SK-N-SH (cell line): ENCODE data around the gene UBE2E2. TPM values are rescaled to one million over a fixed set of nuclear protein-coding genes. Genes with fewer than 3 reads are reported as not detected.

Experiments used
- CTCF ChIA-PET: fragments of 300-600, 350-600 bp; formaldehyde crosslinking; extraction: SDS; loops from one replicate; lab custom pipeline; 2021; lab: Yijun Ruan, JAX
- POLR2A ChIA-PET: fragments of 350-600 bp; sonication (Branson Sonifier 250); formaldehyde crosslinking; extraction: SDS; loops from one replicate; lab custom pipeline; 2020; ENCODE audit warnings: antibody characterized with exemption, inconsistent platforms; lab: Yijun Ruan, JAX
- DNase-seq: peaks from one replicate; pipeline ENCODE4 v3.0.0; 2012
- H2AFZ ChIP-seq: fragments of 200-600 bp; sonication (generic); 2 replicates; pipeline ENCODE4 v1.8.1; 2016; ENCODE audit warnings: antibody characterized with exemption, mild to moderate bottlenecking, low read depth
- H3F3A ChIP-seq: fragments of 200-600 bp; sonication (generic); replicated peaks from 2 replicates; pipeline ENCODE3; 2016; ENCODE audit warnings: antibody characterized with exemption, mild to moderate bottlenecking; ENCODE audit not compliant: insufficient read depth
- H3K27ac ChIP-seq, 2 experiments: fragments of 200-500 bp in 1 of 2; fragments of 200-600 bp in 1 of 2; sonication (Bioruptor generic) in 1 of 2; sonication (generic), shearing (Covaris generic) in 1 of 2; 2 replicates each; pipeline versions ENCODE4 v1.5.1 to v1.6.1; 2014 to 2016; ENCODE audit warnings: low read depth in 2 of 2, inconsistent platforms in 1 of 2, low read length in 1 of 2, mild to moderate bottlenecking in 1 of 2, mixed read lengths in 1 of 2
- H3K27me3 ChIP-seq: fragments of 200-600 bp; sonication (generic), shearing (Covaris generic); 2 replicates; pipeline ENCODE4 v1.6.1; 2016; ENCODE audit warnings: mixed run types; ENCODE audit not compliant: insufficient read depth
- H3K36me3 ChIP-seq, 2 experiments: fragments of 200-500 bp in 1 of 2; fragments of 200-600 bp in 1 of 2; sonication (Bioruptor generic) in 1 of 2; sonication (generic) in 1 of 2; replicated peaks in 1 of 2; 2 replicates each; pipeline versions ENCODE3 to v1.5.1; 2014 to 2016; ENCODE audit warnings: low read length in 1 of 2, mild to moderate bottlenecking in 1 of 2; ENCODE audit not compliant: insufficient read depth in 2 of 2, control insufficient read depth in 1 of 2
- H3K4me1 ChIP-seq, 2 experiments: fragments of 200-500 bp in 1 of 2; fragments of 200-600 bp in 1 of 2; sonication (Bioruptor generic) in 1 of 2; sonication (generic), shearing (Covaris generic) in 1 of 2; 2 replicates each; pipeline versions ENCODE4 v1.5.1 to v1.6.1; 2014 to 2016; ENCODE audit warnings: low read depth in 1 of 2, low read length in 1 of 2, mixed run types in 1 of 2; ENCODE audit not compliant: insufficient read depth in 2 of 2, control insufficient read depth in 1 of 2
- H3K4me2 ChIP-seq: fragments of 200-600 bp; sonication (generic), shearing (Covaris generic); 2 replicates; pipeline ENCODE4 v1.6.1; 2017; ENCODE audit warnings: mixed run types
- H3K4me3 ChIP-seq, 2 experiments: fragments of 200-500 bp in 1 of 2; fragments of 200-600 bp in 1 of 2; sonication (Bioruptor generic) in 1 of 2; sonication (generic), shearing (Covaris generic) in 1 of 2; 2 replicates each; pipeline versions ENCODE4 v1.5.1 to v1.8.1; 2014 to 2016; ENCODE audit warnings: low read depth in 2 of 2, inconsistent platforms in 1 of 2, low read length in 1 of 2, mild to moderate bottlenecking in 1 of 2, mixed read lengths in 1 of 2, moderate library complexity in 1 of 2
- H3K79me2 ChIP-seq: fragments of 200-600 bp; sonication (generic); 2 replicates; pipeline ENCODE4 v1.8.1; 2017; ENCODE audit warnings: mild to moderate bottlenecking; ENCODE audit not compliant: insufficient read depth
- H3K9ac ChIP-seq: fragments of 200-600 bp; sonication (generic); 2 replicates; pipeline ENCODE4 v1.6.1; 2017; ENCODE audit warnings: mixed run types
- H3K9me2 ChIP-seq: fragments of 200-600 bp; sonication (generic); 2 replicates; pipeline ENCODE4 v1.6.1; 2017; ENCODE audit warnings: mixed run types
- H3K9me3 ChIP-seq: fragments of 200-600 bp; sonication (generic); 2 replicates; pipeline ENCODE4 v1.6.1; 2017; ENCODE audit warnings: mixed run types, mild to moderate bottlenecking, moderate library complexity
- H4K20me1 ChIP-seq: fragments of 200-600 bp; sonication (generic); 2 replicates; pipeline ENCODE4 v1.6.1; 2017; ENCODE audit warnings: mild to moderate bottlenecking, mixed run types; ENCODE audit not compliant: insufficient read depth
- CTCF ChIP-seq: fragments of 200-600 bp; sonication (generic); IDR thresholded peaks from 2 replicates; pipeline ENCODE4 v1.6.1; 2017; ENCODE audit warnings: antibody characterized with exemption, mild to moderate bottlenecking, moderate library complexity
- ELF1 ChIP-seq: IDR thresholded peaks from 2 replicates; pipeline ENCODE4 v1.4.0; 2012
- GABPA ChIP-seq: IDR thresholded peaks from 2 replicates; pipeline ENCODE4 v1.4.0; 2012; ENCODE audit warnings: low read depth, mild to moderate bottlenecking
- NRF1 ChIP-seq: IDR thresholded peaks from 2 replicates; pipeline ENCODE4 v1.6.1; 2012; ENCODE audit warnings: low read depth, mild to moderate bottlenecking, low read length
- REST ChIP-seq: IDR thresholded peaks from 2 replicates; pipeline ENCODE4 v1.6.1; 2012; ENCODE audit warnings: mild to moderate bottlenecking, low read depth, low read length, moderate library complexity
- TEAD4 ChIP-seq: IDR thresholded peaks from 2 replicates; pipeline ENCODE4 v1.4.0; 2012; ENCODE audit warnings: mild to moderate bottlenecking, borderline replicate concordance; ENCODE audit not compliant: insufficient read depth
- YY1 ChIP-seq: IDR thresholded peaks from 2 replicates; pipeline ENCODE4 v1.4.0; 2012; ENCODE audit warnings: low read depth, mild to moderate bottlenecking
- WGBS: methylation state at CpG from one replicate; pipeline ENCODE4 v1.1.6; 2017; ENCODE audit warnings: low lambda C conversion rate; 5-methylcytosine and 5-hydroxymethylcytosine counted together
- polyA plus RNA-seq, 3 experiments: library from polyadenylated mRNA; depleted of rRNA; stranded (reverse); fragments of >200 nt; gene quantifications; 2 replicates each; pipeline ENCODE4 v1.2.3, GENCODE V29; 2012

UBE2E2 gene
- polyA plus RNA-seq, 1 of the 3 experiments (the other 2 are of a cell fraction): 46.4 TPM

- peak; percentile 57 for TF ChIP-seq CTCF
- TF ChIP-seq ELF1: no peak
- no peak for TF ChIP-seq GABPA
These were observed 19.4 kb upstream of the UBE2E2 start (continued) for GRCh38 chr3:23183731-23184130.

GRCh38 chr3:23185861-23186260 lies 17.3 kb upstream of the UBE2E2 start:
- H3K4me1 ChIP-seq: no peaks in the 10 kb centered on the region
- WGBS: 26% methylated on average over 2 of the region's 2 CpGs
- DNase-seq: no peak
- POLR2A ChIA-PET: no interaction called here
- H3K4me2 ChIP-seq: no peak overlapping the region
- no peak overlapping the region for H2AFZ ChIP-seq
- TF ChIP-seq YY1 (no peak), NRF1 (no peak), TEAD4 (no peak)
- no peaks in the 10 kb centered on the region for H3K9me3 ChIP-seq
- H3K27me3 ChIP-seq: no peaks in the 10 kb centered on the region
- no peak overlapping the region for H3K27ac ChIP-seq
- no peaks in the 10 kb centered on the region for H3K79me2 ChIP-seq
- no peaks in the 10 kb centered on the region for H3K36me3 ChIP-seq
- H3K4me3 ChIP-seq: no peak overlapping the region
- H3F3A ChIP-seq: no peaks in the 10 kb centered on the region
- CTCF ChIA-PET: no interaction called here
- H3K9me2 ChIP-seq: no peaks in the 10 kb centered on the region
- H3K9ac ChIP-seq: no peak overlapping the region
- H4K20me1 ChIP-seq: no peaks in the 10 kb centered on the region

GRCh38 chr3:23189187-23189586 lies 13.9 kb upstream of the UBE2E2 start:
- no peak for DNase-seq
- no peaks in the 10 kb centered on the region for H3F3A ChIP-seq
- H3K27me3 ChIP-seq: no peaks in the 10 kb centered on the region; the same call in none of the 2 replicates
- no peak overlapping the region for H2AFZ ChIP-seq
- H4K20me1 ChIP-seq: no peaks in the 10 kb centered on the region
- no peak for TF ChIP-seq NRF1
- H3K4me3 ChIP-seq: no peak overlapping the region
- no peaks in the 10 kb centered on the region for H3K9me2 ChIP-seq
- no peak overlapping the region for H3K27ac ChIP-seq
- POLR2A ChIA-PET: no interaction called here
- H3K4me1 ChIP-seq: no peaks in the 10 kb centered on the region
- no peak overlapping the region for H3K9ac ChIP-seq
- no peak overlapping the region for H3K4me2 ChIP-seq
- WGBS: 84% methylated on average over 1 of the region's 1 CpG
- no peaks in the 10 kb centered on the region for H3K36me3 ChIP-seq
- no peaks in the 10 kb centered on the region for H3K9me3 ChIP-seq
- CTCF ChIA-PET: no interaction called here
- no peaks in the 10 kb centered on the region for H3K79me2 ChIP-seq

DNA sequence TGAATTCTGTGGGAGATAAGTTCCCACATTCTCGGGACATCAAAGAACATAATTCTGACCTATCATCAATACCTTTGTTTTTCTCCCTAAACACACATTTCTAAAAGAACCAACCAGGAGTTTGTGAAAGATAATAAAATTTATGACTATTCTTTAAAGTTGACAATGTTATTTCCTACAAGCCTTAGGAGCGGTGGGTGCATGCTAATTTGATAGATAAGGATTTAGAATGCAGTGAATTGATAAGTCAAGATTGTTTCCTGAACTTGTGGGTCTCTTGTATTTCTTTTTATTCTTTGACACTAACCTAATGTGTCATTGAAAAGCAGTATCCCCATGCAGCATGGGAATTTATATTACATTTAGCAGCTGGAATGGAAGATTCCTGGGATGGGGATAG lies 10.3 kb upstream of the UBE2E2 start:
- POLR2A ChIA-PET: no interaction called here
- 74% methylated on average over 2 of the region's 2 CpGs for WGBS
- H3K27me3 ChIP-seq: no peaks in the 10 kb centered on the region; the same call in none of the 2 replicates

More for the DNA sequence above, 10.3 kb upstream of the UBE2E2 start:
- H3K4me1 ChIP-seq: no peaks in the 10 kb centered on the region
- no peak for TF ChIP-seq REST
- H3K79me2 ChIP-seq: no peaks in the 10 kb centered on the region
- CTCF ChIA-PET: interaction anchor here (0.7 kb wide), 1 partner anchor 462 kb away, joined by 3 read pairs; no protein-coding TSS in a partner anchor
- H3K9me2 ChIP-seq: no peaks in the 10 kb centered on the region
- no peaks in the 10 kb centered on the region for H3K9me3 ChIP-seq
- H3K36me3 ChIP-seq: no peaks in the 10 kb centered on the region
- no peaks in the 10 kb centered on the region for H3F3A ChIP-seq
- H3K9ac ChIP-seq: no peak overlapping the region
- H2AFZ ChIP-seq: no peak overlapping the region
- no peak overlapping the region for H3K27ac ChIP-seq
- no peaks in the 10 kb centered on the region for H4K20me1 ChIP-seq
- no peak overlapping the region for H3K4me2 ChIP-seq
- no peak for DNase-seq
- H3K4me3 ChIP-seq: no peak overlapping the region
